ENCODE measurements around the gene APLP2. TPM values are rescaled to one million over a fixed set of nuclear protein-coding genes. Genes with fewer than 3 reads are reported as not detected.

The APLP2 gene
- total and polyA plus RNA-seq, 2 of the 13 experiments (the other 11 are each of a cell fraction or from before 2014, with no cell fraction given) = 315 to 594 TPM

DNA sequence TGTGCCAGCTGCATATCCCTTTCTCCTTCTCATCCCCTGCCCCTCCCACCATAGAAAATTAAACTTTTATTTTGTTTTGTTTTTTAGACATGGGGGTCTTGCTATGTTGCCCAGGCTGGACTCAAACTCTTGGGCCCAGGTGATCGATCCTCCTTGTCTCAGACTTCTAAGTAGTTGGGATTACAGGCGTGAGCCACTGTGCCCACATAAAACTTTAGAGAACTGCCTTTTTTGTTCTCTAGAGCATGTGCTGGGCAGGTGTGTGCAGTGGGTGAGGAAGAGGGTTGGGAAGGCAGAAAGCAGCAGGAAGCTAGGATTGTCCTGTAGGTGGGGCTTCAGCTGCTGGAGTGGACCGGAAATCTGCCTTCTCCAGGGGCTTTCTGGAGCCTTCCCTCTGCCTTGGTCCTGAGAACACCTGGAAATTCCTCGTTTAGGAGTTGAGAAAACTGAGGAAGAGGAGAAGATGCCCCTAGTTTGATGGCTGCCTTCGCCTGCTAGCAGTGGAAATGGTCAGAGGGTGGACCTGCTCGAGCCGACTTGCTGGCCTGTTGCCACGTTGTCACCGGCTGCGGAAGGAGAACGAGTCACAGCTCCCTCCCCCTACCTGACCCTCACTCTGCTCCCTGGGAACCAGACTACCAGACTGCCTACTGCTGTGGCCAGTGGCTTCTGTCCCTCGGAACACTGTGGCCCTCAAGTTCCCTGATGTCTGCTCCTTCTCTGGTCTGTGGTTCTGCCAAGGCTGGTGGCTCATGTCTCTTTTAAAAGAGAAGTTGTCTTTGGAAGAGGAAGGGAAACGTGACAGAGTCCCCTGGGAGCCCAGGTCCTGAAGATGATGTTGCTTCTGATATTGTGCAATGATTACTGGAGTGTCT is 93.9 kb downstream of the APLP2 start (continued):
- TF ChIP-seq, protein P1, sequence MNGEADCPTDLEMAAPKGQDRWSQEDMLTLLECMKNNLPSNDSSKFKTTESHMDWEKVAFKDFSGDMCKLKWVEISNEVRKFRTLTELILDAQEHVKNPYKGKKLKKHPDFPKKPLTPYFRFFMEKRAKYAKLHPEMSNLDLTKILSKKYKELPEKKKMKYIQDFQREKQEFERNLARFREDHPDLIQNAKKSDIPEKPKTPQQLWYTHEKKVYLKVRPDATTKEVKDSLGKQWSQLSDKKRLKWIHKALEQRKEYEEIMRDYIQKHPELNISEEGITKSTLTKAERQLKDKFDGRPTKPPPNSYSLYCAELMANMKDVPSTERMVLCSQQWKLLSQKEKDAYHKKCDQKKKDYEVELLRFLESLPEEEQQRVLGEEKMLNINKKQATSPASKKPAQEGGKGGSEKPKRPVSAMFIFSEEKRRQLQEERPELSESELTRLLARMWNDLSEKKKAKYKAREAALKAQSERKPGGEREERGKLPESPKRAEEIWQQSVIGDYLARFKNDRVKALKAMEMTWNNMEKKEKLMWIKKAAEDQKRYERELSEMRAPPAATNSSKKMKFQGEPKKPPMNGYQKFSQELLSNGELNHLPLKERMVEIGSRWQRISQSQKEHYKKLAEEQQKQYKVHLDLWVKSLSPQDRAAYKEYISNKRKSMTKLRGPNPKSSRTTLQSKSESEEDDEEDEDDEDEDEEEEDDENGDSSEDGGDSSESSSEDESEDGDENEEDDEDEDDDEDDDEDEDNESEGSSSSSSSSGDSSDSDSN (CRISPR knock-in tag; IDR thresholded peaks at IDR 0.05) = peak; percentile 57; the same call in 1 of the 2 replicates
- no peak for TF ChIP-seq NFYC (CRISPR knock-in tag; IDR thresholded peaks at IDR 0.05)
- TF ChIP-seq, protein P2, sequence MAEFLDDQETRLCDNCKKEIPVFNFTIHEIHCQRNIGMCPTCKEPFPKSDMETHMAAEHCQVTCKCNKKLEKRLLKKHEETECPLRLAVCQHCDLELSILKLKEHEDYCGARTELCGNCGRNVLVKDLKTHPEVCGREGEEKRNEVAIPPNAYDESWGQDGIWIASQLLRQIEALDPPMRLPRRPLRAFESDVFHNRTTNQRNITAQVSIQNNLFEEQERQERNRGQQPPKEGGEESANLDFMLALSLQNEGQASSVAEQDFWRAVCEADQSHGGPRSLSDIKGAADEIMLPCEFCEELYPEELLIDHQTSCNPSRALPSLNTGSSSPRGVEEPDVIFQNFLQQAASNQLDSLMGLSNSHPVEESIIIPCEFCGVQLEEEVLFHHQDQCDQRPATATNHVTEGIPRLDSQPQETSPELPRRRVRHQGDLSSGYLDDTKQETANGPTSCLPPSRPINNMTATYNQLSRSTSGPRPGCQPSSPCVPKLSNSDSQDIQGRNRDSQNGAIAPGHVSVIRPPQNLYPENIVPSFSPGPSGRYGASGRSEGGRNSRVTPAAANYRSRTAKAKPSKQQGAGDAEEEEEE (CRISPR knock-in tag; IDR thresholded peaks at IDR 0.05; ENCODE audit: borderline replicate concordance) = no peak
- TF ChIP-seq ZSCAN25 (CRISPR knock-in tag; IDR thresholded peaks at IDR 0.05) = peak; percentile 21; the same call in 1 of the 2 replicates
- TF ChIP-seq, protein P3, sequence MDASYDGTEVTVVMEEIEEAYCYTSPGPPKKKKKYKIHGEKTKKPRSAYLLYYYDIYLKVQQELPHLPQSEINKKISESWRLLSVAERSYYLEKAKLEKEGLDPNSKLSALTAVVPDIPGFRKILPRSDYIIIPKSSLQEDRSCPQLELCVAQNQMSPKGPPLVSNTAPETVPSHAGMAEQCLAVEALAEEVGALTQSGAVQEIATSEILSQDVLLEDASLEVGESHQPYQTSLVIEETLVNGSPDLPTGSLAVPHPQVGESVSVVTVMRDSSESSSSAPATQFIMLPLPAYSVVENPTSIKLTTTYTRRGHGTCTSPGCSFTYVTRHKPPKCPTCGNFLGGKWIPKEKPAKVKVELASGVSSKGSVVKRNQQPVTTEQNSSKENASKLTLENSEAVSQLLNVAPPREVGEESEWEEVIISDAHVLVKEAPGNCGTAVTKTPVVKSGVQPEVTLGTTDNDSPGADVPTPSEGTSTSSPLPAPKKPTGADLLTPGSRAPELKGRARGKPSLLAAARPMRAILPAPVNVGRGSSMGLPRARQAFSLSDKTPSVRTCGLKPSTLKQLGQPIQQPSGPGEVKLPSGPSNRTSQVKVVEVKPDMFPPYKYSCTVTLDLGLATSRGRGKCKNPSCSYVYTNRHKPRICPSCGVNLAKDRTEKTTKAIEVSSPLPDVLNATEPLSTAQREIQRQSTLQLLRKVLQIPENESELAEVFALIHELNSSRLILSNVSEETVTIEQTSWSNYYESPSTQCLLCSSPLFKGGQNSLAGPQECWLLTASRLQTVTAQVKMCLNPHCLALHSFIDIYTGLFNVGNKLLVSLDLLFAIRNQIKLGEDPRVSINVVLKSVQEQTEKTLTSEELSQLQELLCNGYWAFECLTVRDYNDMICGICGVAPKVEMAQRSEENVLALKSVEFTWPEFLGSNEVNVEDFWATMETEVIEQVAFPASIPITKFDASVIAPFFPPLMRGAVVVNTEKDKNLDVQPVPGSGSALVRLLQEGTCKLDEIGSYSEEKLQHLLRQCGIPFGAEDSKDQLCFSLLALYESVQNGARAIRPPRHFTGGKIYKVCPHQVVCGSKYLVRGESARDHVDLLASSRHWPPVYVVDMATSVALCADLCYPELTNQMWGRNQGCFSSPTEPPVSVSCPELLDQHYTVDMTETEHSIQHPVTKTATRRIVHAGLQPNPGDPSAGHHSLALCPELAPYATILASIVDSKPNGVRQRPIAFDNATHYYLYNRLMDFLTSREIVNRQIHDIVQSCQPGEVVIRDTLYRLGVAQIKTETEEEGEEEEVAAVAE (CRISPR knock-in tag; IDR thresholded peaks at IDR 0.05; ENCODE audit: borderline replicate concordance) = no peak
- TF ChIP-seq ZNF703 (CRISPR knock-in tag; IDR thresholded peaks at IDR 0.05; ENCODE audit: borderline replicate concordance) = no peak
- 0 out of 2 replicates have a peak, but pooled peaks have one; percentile 73 for TF ChIP-seq PRMT3 (CRISPR knock-in tag; IDR thresholded peaks at IDR 0.05; ENCODE audit: borderline replicate concordance, low read depth)
- TF ChIP-seq, protein P4, sequence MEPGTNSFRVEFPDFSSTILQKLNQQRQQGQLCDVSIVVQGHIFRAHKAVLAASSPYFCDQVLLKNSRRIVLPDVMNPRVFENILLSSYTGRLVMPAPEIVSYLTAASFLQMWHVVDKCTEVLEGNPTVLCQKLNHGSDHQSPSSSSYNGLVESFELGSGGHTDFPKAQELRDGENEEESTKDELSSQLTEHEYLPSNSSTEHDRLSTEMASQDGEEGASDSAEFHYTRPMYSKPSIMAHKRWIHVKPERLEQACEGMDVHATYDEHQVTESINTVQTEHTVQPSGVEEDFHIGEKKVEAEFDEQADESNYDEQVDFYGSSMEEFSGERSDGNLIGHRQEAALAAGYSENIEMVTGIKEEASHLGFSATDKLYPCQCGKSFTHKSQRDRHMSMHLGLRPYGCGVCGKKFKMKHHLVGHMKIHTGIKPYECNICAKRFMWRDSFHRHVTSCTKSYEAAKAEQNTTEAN (CRISPR knock-in tag; conservative IDR thresholded peaks at IDR 0.05) = no peak
- TF ChIP-seq NR3C1 (CRISPR knock-in tag; IDR thresholded peaks at IDR 0.05) = no peak
- TF ChIP-seq, protein P5, sequence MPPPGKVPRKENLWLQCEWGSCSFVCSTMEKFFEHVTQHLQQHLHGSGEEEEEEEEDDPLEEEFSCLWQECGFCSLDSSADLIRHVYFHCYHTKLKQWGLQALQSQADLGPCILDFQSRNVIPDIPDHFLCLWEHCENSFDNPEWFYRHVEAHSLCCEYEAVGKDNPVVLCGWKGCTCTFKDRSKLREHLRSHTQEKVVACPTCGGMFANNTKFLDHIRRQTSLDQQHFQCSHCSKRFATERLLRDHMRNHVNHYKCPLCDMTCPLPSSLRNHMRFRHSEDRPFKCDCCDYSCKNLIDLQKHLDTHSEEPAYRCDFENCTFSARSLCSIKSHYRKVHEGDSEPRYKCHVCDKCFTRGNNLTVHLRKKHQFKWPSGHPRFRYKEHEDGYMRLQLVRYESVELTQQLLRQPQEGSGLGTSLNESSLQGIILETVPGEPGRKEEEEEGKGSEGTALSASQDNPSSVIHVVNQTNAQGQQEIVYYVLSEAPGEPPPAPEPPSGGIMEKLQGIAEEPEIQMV (CRISPR knock-in tag; IDR thresholded peaks at IDR 0.05; ENCODE audit: low read depth) = no peak
- no peak for TF ChIP-seq NFE2 (CRISPR knock-in tag; IDR thresholded peaks at IDR 0.05)
- TF ChIP-seq SKI (IDR thresholded peaks at IDR 0.05; ENCODE audit: partially characterized antibody) = no peak
- no peak for TF ChIP-seq ATAD3A (CRISPR knock-in tag; IDR thresholded peaks at IDR 0.05)
- TF ChIP-seq HMG20A (CRISPR knock-in tag; IDR thresholded peaks at IDR 0.05; ENCODE audit: borderline replicate concordance) = no peak
- TF ChIP-seq ZKSCAN8 (CRISPR knock-in tag; IDR thresholded peaks at IDR 0.05; ENCODE audit: borderline replicate concordance) = no peak; the same call in 1 of the 2 replicates
- no peak for TF ChIP-seq GABPA (IDR thresholded peaks at IDR 0.05; ENCODE audit: low read depth, low read length)
- TF ChIP-seq GABPA (CRISPR knock-in tag; IDR thresholded peaks at IDR 0.05; ENCODE audit: low read depth) = peak; percentile 82

Data from HepG2 (cell line).